ENCODE measurements around the gene HSPH1.

Gene HSPH1

DNA sequence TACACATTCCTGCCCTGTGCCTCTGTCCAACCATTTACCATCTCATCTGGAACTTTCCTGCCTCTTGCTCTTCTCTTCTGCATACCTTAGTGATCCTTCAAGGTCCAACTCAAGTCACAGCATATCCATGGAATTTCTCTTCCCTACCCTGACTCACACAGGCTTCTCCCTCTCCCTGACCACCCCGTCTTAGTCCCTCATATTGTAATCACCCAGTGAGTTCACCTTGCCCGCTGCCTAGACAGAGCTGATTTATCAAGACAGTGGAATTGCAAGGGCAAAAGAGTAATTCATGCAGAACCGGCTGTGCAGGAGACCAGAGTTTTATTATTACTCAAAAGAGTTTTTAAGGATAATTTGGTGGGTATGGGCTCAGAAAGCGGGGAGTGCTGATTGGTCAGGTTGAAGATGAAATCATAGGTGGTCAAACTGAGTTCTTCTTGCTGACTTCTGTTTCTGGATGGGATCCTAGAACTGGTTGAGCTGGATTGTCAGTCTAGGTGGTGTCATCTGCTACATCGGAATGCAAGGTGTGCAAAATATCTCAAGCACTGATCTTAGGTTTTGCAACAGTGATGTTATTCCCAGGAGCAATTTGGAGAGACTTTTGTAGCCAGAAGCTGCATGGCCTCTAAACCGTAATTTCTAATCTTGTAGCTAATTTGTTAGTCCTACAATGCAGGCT, 67.2 kb downstream of the HSPH1 start:
- Histone ChIP-seq H2AFZ (ENCODE audit: low read depth, low read length) (no peak overlapping the region), H3K36me3 (replicated peaks; ENCODE audit: low read depth, low read length) (no peaks in the 10 kb centered on the region), H3K79me2 (ENCODE audit: low read length) (no peaks in the 10 kb centered on the region), H3K4me1 (ENCODE audit: low read length) (no peaks in the 10 kb centered on the region), H3K4me3 (ENCODE audit: low read length) (no peak overlapping the region), H3K27ac (ENCODE audit: low read length) (no peak overlapping the region), H3K9ac (ENCODE audit: low read length) (no peak overlapping the region), H3K27me3 (ENCODE audit: low read depth, low read length) (peaks cover 46% of the 10 kb centered on the region), H4K20me1 (ENCODE audit: insufficient read depth, low read length) (no peaks in the 10 kb centered on the region), H3K4me2 (ENCODE audit: low read length) (no peak overlapping the region), H3K9me3 (ENCODE audit: insufficient read depth, low read length) (no peaks in the 10 kb centered on the region)
- TF ChIP-seq EZH2phosphoT487 (IDR thresholded peaks at IDR 0.05; ENCODE audit: low read depth), result no peak
- TF ChIP-seq, protein P1, sequence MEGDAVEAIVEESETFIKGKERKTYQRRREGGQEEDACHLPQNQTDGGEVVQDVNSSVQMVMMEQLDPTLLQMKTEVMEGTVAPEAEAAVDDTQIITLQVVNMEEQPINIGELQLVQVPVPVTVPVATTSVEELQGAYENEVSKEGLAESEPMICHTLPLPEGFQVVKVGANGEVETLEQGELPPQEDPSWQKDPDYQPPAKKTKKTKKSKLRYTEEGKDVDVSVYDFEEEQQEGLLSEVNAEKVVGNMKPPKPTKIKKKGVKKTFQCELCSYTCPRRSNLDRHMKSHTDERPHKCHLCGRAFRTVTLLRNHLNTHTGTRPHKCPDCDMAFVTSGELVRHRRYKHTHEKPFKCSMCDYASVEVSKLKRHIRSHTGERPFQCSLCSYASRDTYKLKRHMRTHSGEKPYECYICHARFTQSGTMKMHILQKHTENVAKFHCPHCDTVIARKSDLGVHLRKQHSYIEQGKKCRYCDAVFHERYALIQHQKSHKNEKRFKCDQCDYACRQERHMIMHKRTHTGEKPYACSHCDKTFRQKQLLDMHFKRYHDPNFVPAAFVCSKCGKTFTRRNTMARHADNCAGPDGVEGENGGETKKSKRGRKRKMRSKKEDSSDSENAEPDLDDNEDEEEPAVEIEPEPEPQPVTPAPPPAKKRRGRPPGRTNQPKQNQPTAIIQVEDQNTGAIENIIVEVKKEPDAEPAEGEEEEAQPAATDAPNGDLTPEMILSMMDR (IDR thresholded peaks at IDR 0.05; ENCODE audit: low read depth, low read length), result no peak

- Histone ChIP-seq H3K4me1 (ENCODE audit: low read length) (no peaks in the 10 kb centered on the region), H3K79me2 (ENCODE audit: low read length) (no peaks in the 10 kb centered on the region), H3K9ac (ENCODE audit: low read length) (no peak overlapping the region), H3K36me3 (replicated peaks; ENCODE audit: low read depth, low read length) (no peaks in the 10 kb centered on the region), H3K27me3 (ENCODE audit: low read depth, low read length) (peaks cover 40% of the 10 kb centered on the region), H4K20me1 (ENCODE audit: insufficient read depth, low read length) (no peaks in the 10 kb centered on the region), H3K4me2 (ENCODE audit: low read length) (no peak overlapping the region), H3K27ac (ENCODE audit: low read length) (no peak overlapping the region), H3K4me3 (ENCODE audit: low read length) (no peak overlapping the region), H3K9me3 (ENCODE audit: insufficient read depth, low read length) (no peaks in the 10 kb centered on the region), H2AFZ (ENCODE audit: low read depth, low read length) (no peak overlapping the region)
- TF ChIP-seq EZH2phosphoT487 (IDR thresholded peaks at IDR 0.05; ENCODE audit: low read depth), result no peak
- TF ChIP-seq, protein P1 (IDR thresholded peaks at IDR 0.05; ENCODE audit: low read depth, low read length), result no peak
Measured at GRCh38 chr13:31093145-31093885, 68.4 kb downstream of the HSPH1 start.

GRCh38 chr13:31092646-31093045, 69.1 kb downstream of the HSPH1 start:
- Histone ChIP-seq H3K9ac (ENCODE audit: low read length) (no peak overlapping the region), H3K79me2 (ENCODE audit: low read length) (no peaks in the 10 kb centered on the region), H3K4me3 (ENCODE audit: low read length) (no peak overlapping the region), H4K20me1 (ENCODE audit: insufficient read depth, low read length) (no peaks in the 10 kb centered on the region), H3K27ac (ENCODE audit: low read length) (no peak overlapping the region), H2AFZ (ENCODE audit: low read depth, low read length) (no peak overlapping the region), H3K9me3 (ENCODE audit: insufficient read depth, low read length) (no peaks in the 10 kb centered on the region), H3K36me3 (replicated peaks; ENCODE audit: low read depth, low read length) (no peaks in the 10 kb centered on the region), H3K4me1 (ENCODE audit: low read length) (no peaks in the 10 kb centered on the region), H3K27me3 (ENCODE audit: low read depth, low read length) (peaks cover 36% of the 10 kb centered on the region), H3K4me2 (ENCODE audit: low read length) (no peak overlapping the region)
- TF ChIP-seq, protein P1 (IDR thresholded peaks at IDR 0.05; ENCODE audit: low read depth, low read length), result no peak
- no peak for TF ChIP-seq EZH2phosphoT487 (IDR thresholded peaks at IDR 0.05; ENCODE audit: low read depth)

DNA sequence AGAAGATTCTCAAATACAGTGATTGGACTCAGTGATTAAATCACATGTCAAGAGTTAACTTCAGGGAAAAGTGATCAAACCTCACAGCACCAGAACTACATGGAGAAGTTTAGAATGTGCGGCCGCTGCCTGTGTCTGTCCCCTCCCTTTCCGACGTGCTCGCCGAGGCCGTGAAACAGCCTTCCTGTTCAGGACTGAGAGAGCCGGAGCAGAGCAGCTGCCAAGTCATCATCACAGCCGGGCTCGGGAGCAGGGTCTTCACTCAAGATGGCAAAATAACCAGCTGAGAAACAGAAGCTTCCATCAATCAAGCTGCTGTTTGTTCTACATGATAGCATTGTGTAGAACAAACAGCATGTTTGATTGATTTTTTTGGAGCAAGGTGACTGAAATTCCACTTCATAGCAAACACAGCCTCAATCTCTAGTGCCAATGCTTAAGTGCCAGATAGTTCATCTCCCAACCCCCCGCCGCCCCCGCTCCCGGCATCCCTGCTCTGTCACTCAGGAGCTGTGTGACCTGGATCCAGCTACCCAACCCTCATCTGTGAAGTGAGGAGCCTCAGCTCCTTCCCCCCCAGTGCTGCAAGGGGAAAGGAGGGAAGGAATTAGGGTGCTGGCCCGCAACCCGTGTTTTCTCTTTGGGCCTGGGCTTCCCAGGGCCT, 70.6 kb downstream of the HSPH1 start:
- Histone ChIP-seq H3K4me3 (ENCODE audit: low read length) (no peak overlapping the region), H3K27ac (ENCODE audit: low read length) (no peak overlapping the region), H4K20me1 (ENCODE audit: insufficient read depth, low read length) (no peaks in the 10 kb centered on the region), H3K36me3 (replicated peaks; ENCODE audit: low read depth, low read length) (no peaks in the 10 kb centered on the region), H3K9ac (ENCODE audit: low read length) (no peak overlapping the region), H3K4me2 (ENCODE audit: low read length) (no peak overlapping the region), H2AFZ (ENCODE audit: low read depth, low read length) (no peak overlapping the region), H3K79me2 (ENCODE audit: low read length) (no peaks in the 10 kb centered on the region), H3K9me3 (ENCODE audit: insufficient read depth, low read length) (no peaks in the 10 kb centered on the region), H3K27me3 (ENCODE audit: low read depth, low read length) (peaks cover 38% of the 10 kb centered on the region), H3K4me1 (ENCODE audit: low read length) (no peaks in the 10 kb centered on the region)
- no peak for TF ChIP-seq EZH2phosphoT487 (IDR thresholded peaks at IDR 0.05; ENCODE audit: low read depth)
- TF ChIP-seq, protein P1 (IDR thresholded peaks at IDR 0.05; ENCODE audit: low read depth, low read length), result no peak

All from OCI-LY3 (cell line).